HepG2 (cell line): ENCODE data around the gene DUSP9. TPM values are rescaled to one million over a fixed set of nuclear protein-coding genes. Genes with fewer than 3 reads are reported as not detected.
"Not testable (repeated sequence)": the region's sequence is repeated elsewhere in the genome, so short reads cannot be mapped to it uniquely, and the experiment has no call there.

Source experiments
- ATAC-seq: fragments of 200-7000 bp; cut with Tn5 transposase; 3 replicates; pipeline ENCODE4 v1.9.1; 2020; ENCODE audit warnings: mild to moderate bottlenecking, moderate library complexity
- BruUV-seq: library from RNA; stranded (reverse); fragments of 400-500 nt; replicated peaks from 2 replicates; lab custom pipeline; 2021; lab: Mats Ljungman, UMichigan
- CTCF ChIA-PET: fragments of 300-600 bp; formaldehyde crosslinking; extraction: SDS; loops from one replicate; lab custom pipeline; 2021; ENCODE audit warnings: low total read pairs, inconsistent platforms, low intra/inter-chr PET ratio; lab: Yijun Ruan, JAX
- POLR2A ChIA-PET: fragments of 350-600 bp; sonication (Branson Sonifier 250); formaldehyde crosslinking; loops from one replicate; lab custom pipeline; 2020; ENCODE audit warnings: antibody characterized with exemption, inconsistent platforms; lab: Yijun Ruan, JAX
- DNase-seq: peaks from one replicate; pipeline ENCODE4 v3.0.0-alpha.2; 2015; ENCODE audit warnings: low spot score
- FAIRE-seq: peaks from 3 replicates; lab custom pipeline; 2011; peaks lifted over from hg19 to GRCh38; lab: Jason Lieb, UNC
- H2AFZ ChIP-seq: one replicate; pipeline ENCODE4 v1.6.1; 2011; ENCODE audit warnings: low read length, inconsistent platforms
- H3K27ac ChIP-seq: fragments of 300-600 bp; 3 replicates; pipeline ENCODE4 v1.8.0; 2011; ENCODE audit warnings: mixed run types, mild to moderate bottlenecking, mixed read lengths, low read length, inconsistent platforms; ENCODE audit not compliant: insufficient read depth; ENCODE audit errors: extremely low read length
- H3K27me3 ChIP-seq, 2 experiments: fragments of 200-600 bp in 1 of 2; 2 replicates in 1 of 2; 3 replicates in 1 of 2; pipeline versions ENCODE4 v1.6.0 to v1.8.0; 2011; ENCODE audit warnings: low read length in 2 of 2, mild to moderate bottlenecking in 2 of 2, moderate library complexity in 2 of 2, inconsistent platforms in 1 of 2; ENCODE audit not compliant: insufficient read depth in 2 of 2, control insufficient read depth in 1 of 2
- H3K36me3 ChIP-seq, 2 experiments: fragments of 200-600 bp in 1 of 2; replicated peaks in 1 of 2; 2 replicates in 1 of 2; 3 replicates in 1 of 2; pipeline versions ENCODE4 v1.5.1 to v1.8.0; 2011; ENCODE audit warnings: low read length in 2 of 2, inconsistent platforms in 1 of 2; ENCODE audit not compliant: insufficient read depth in 2 of 2, control insufficient read depth in 1 of 2
- H3K4me1 ChIP-seq: 2 replicates; pipeline ENCODE4 v1.5.1; 2012; ENCODE audit warnings: low read length, inconsistent platforms; ENCODE audit not compliant: insufficient read depth
- H3K4me2 ChIP-seq: 2 replicates; pipeline ENCODE4 v1.6.0; 2011; ENCODE audit warnings: low read depth, low read length, inconsistent platforms
- H3K4me3 ChIP-seq, 3 experiments: fragments of 200-600 bp in 1 of 3; sonication (generic), shearing (Covaris generic) in 1 of 3; replicated peaks in 1 of 3; 2 replicates each; pipeline ENCODE4 v1.5.1; 2011 to 2016; ENCODE audit warnings: low read length in 3 of 3, inconsistent platforms in 2 of 3, low read depth in 2 of 3, mild to moderate bottlenecking in 2 of 3, control low read depth in 1 of 3, mixed read lengths in 1 of 3; ENCODE audit not compliant: insufficient read depth in 1 of 3
- H3K79me2 ChIP-seq: one replicate; pipeline ENCODE4 v1.6.1; 2011; ENCODE audit warnings: low read length, inconsistent platforms; ENCODE audit not compliant: insufficient read depth
- H3K9ac ChIP-seq: 2 replicates; pipeline ENCODE4 v1.6.0; 2011; ENCODE audit warnings: mild to moderate bottlenecking, low read depth, low read length, inconsistent platforms; ENCODE audit not compliant: insufficient read depth
- H3K9me3 ChIP-seq: 2 replicates; pipeline ENCODE4 v1.5.1; 2012; ENCODE audit warnings: mild to moderate bottlenecking, low read length
- H4K20me1 ChIP-seq: 2 replicates; pipeline ENCODE4 v1.6.0; 2011; ENCODE audit warnings: inconsistent platforms, mild to moderate bottlenecking, low read length, moderate library complexity; ENCODE audit not compliant: insufficient read depth
- HIVEP1 ChIP-seq: sonication (generic); formaldehyde crosslinking; IDR thresholded peaks from 2 replicates; pipeline ENCODE4 v1.4.0; 2020; ENCODE audit warnings: mild to moderate bottlenecking, missing genetic modification reagents
- JDP2 ChIP-seq: sonication (generic); formaldehyde crosslinking; IDR thresholded peaks from 2 replicates; pipeline ENCODE4 v1.8.1; 2022; ENCODE audit warnings: missing genetic modification reagents, borderline replicate concordance
- WGBS: methylation state at CpG from one replicate; pipeline ENCODE4 v1.1.6; 2017; ENCODE audit warnings: low lambda C conversion rate; 5-methylcytosine and 5-hydroxymethylcytosine counted together
- in situ Hi-C: cut with HindIII; loops from 2 replicates; pipeline ENCODE4 v1.10.0; 2017; ENCODE audit warnings: low pct_unique_long_range_greater_than_20kb; ENCODE audit not compliant: extremely low pct_ligation_motif_present
- intact Hi-C: fragments of 100-400 bp; cut with micrococcal nuclease; formaldehyde crosslinking; loops from one replicate; pipeline ENCODE4 v1.10.0; 2022; ENCODE audit not compliant: unreplicated experiment
- polyA plus RNA-seq, 8 experiments: library from polyadenylated mRNA; depleted of rRNA in 3 of 8; stranded (reverse) in 7 of 8; unstranded in 1 of 8; fragments of >200 nt; fragmentation: Illumina TruSeq in 4 of 8; extraction: Trizol in 4 of 8; gene quantifications; 2 replicates each; pipeline versions ENCODE4 v1.2.1 to v1.2.3, GENCODE V29; 2011 to 2016; ENCODE audit warnings: low read depth in 4 of 8, missing spikeins in 1 of 8, mixed read lengths in 1 of 8; ENCODE audit not compliant: insufficient read depth in 1 of 8
- total RNA-seq, 5 experiments: library from RNA; depleted of rRNA; stranded (reverse); fragments of >200 nt; fragmentation: Illumina TruSeq; extraction: Trizol; gene quantifications; 2 replicates each; pipeline ENCODE4 v1.2.3, GENCODE V29; 2016; ENCODE audit warnings: low read depth in 1 of 5
- TF ChIP-seq, protein P1 (sequence below): sonication (generic); formaldehyde crosslinking; IDR thresholded peaks from 2 replicates; pipeline ENCODE4 v1.4.0; 2020; ENCODE audit warnings: mild to moderate bottlenecking, missing genetic modification reagents
- TF ChIP-seq, protein P2 (sequence below): fragments of 450-650 bp; IDR thresholded peaks from 2 replicates; pipeline ENCODE4 v1.6.1; 2017

The DUSP9 gene
- total and polyA plus RNA-seq, 2 of the 13 experiments (the other 11 are each of a cell fraction or from before 2014, with no cell fraction given), result 235 to 435 TPM

DNA sequence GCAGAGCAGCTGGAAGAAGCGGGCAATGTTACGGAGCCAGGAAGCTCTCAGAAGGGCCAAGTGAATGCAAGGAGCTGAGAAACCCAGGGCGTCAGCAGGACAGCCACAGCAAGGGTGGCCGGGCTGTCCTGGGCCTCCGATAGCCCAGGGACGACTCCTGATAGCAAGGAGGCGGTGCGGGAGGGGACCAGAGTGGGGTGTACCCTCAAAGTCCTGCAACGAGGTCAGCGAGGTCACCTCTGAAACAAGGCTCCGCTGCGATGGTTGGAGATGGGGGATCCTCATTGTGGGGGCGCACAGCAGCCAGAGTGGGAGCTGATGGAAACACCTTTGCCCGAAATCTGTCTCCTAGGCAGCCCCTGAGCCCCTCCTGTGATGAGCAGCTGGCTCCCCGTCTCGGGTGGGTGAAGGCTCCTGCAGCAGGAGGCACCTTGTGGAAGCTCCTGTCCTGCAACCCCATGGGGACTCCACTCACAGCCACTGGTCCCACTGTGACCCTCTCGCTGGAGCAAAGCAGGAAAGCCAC lies 43.8 kb upstream of the DUSP9 start (continued):
- TF ChIP-seq, protein P1, sequence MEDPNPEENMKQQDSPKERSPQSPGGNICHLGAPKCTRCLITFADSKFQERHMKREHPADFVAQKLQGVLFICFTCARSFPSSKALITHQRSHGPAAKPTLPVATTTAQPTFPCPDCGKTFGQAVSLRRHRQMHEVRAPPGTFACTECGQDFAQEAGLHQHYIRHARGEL (CRISPR knock-in tag), result no peak
- TF ChIP-seq, all 625 proteins: peak for 0

DNA sequence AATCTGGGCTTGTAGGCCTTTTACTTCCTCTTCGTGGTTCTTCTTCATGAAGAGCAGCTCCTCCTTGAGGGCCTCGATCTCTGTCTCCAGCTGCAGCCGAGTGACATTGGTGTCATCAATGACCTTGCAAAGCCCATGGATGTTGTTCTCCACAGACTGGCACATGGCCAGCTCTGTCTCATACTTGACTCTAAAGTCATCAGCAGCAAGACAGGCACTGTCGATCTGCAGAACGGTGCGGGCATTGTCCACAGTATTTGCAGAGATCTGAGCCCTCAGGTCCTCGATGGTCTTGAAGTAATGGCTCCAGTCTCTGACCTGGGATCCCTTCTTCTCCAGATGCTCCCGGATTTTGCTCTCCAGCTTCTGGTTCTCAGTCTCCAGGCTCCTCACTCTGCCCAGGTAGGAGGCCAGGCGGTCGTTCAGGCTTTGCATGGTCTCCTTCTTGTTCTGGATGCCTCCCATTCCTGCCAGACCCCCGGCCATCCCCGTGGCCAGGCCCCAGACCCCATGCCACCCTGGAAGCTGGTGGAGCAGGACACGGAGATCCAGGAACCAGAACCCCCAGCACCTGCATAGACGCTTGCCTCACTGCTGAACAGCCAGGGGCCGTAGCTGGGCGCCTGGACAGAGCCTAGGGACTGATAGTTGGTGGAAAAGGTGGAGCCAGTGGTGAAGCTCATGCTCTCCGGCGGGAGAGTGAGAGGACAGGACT lies 42.2 kb upstream of the DUSP9 start:
- WGBS, result 13% methylated on average over 5 of the region's 18 CpGs
- CTCF ChIA-PET, H3K27me3 ChIP-seq, FAIRE-seq, ATAC-seq, DNase-seq, H3K9ac ChIP-seq, H3K4me2 ChIP-seq, H3K36me3 ChIP-seq, H3K9me3 ChIP-seq, H2AFZ ChIP-seq, H4K20me1 ChIP-seq, intact Hi-C loops, H3K79me2 ChIP-seq, POLR2A ChIA-PET, H3K4me3 ChIP-seq, H3K27ac ChIP-seq, BruUV-seq: not testable (repeated sequence)
- H3K4me1 ChIP-seq, result peaks cover 13% of the 10 kb centered on the region; the same call in 1 of the 2 replicates
- in situ Hi-C loops, result loop anchor here (5.0 kb wide), 1 partner anchor 43 kb away; no protein-coding TSS in a partner anchor

DNA sequence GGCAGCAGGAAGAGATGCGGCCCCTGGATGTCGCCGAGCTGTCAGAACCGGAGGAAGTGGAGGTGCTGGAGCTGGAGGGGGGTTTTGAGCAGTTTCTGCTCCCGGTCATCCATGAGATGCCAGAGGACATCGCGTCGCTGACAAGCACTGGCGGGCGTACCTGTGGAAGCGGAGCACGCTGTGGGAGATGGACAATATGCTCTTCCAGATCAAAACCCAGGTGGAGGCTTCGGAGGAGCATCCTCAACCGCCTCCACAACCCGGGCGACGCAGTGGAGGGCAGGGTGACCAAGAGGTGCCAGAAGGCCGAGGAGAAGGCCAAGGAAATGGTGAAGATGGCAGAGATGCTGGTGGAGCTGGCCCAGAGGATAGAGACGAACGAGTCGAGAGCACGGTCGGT lies 40.5 kb upstream of the DUSP9 start:
- in situ Hi-C loops, result loop anchor here (5.0 kb wide), 1 partner anchor 44 kb away; no protein-coding TSS in a partner anchor
- no peak overlapping the region for H3K27ac ChIP-seq
- POLR2A ChIA-PET, result no interaction called here
- H3K4me2 ChIP-seq, result no peak overlapping the region
- WGBS, result 76% methylated on average over 15 of the region's 23 CpGs
- FAIRE-seq (no peak), DNase-seq (no peak), ATAC-seq (no peak)
- intact Hi-C loops, result no loop called here
- CTCF ChIA-PET, result no interaction called here
- H3K79me2 ChIP-seq, result no peaks in the 10 kb centered on the region
- no peak overlapping the region for H3K9ac ChIP-seq
- no peaks in the 10 kb centered on the region for H3K9me3 ChIP-seq
- H4K20me1 ChIP-seq, result no peaks in the 10 kb centered on the region
- H3K4me3 ChIP-seq, result no peak overlapping the region
- TF ChIP-seq, protein P2, sequence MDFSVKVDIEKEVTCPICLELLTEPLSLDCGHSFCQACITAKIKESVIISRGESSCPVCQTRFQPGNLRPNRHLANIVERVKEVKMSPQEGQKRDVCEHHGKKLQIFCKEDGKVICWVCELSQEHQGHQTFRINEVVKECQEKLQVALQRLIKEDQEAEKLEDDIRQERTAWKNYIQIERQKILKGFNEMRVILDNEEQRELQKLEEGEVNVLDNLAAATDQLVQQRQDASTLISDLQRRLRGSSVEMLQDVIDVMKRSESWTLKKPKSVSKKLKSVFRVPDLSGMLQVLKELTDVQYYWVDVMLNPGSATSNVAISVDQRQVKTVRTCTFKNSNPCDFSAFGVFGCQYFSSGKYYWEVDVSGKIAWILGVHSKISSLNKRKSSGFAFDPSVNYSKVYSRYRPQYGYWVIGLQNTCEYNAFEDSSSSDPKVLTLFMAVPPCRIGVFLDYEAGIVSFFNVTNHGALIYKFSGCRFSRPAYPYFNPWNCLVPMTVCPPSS, result no peak
- TF ChIP-seq HIVEP1, result no peak
- no peak for TF ChIP-seq JDP2 (CRISPR knock-in tag)
- TF ChIP-seq, all 625 proteins: peak for 0
- BruUV-seq, result no TSS peak
- Histone ChIP-seq H3K4me1 (peaks cover 14% of the 10 kb centered on the region), H2AFZ (no peak overlapping the region), H3K36me3 (no peaks in the 10 kb centered on the region), H3K27me3 (no peaks in the 10 kb centered on the region)
